ENCODE measurements around the gene SLC5A2.
"Not testable (repeated sequence)": the region's sequence is repeated elsewhere in the genome, so short reads cannot be mapped to it uniquely, and the experiment has no call there.

The SLC5A2 gene

DNA sequence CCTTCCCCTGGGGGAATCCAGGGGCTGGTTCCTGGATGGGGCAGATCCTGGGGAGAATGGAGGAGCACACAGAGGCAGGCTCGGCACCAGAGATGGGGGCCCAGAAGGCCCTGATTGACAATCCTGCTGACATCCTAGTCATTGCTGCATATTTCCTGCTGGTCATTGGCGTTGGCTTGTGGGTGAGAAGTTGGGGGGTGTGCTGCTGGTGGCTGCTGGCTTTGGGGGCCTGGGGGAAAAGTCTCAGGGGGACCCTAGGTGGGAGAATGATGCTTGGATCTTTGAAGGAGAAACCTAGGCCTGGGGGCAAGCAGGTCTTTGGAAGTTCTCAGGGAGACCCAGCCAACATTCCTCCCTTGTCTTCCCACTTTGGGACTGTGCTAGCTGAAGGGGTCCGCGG lies at the start of gene SLC5A2:
TSS of gene SLC5A2 (plus strand) at position 43 of the 400 bp plus-strand sequence. CDS start at position 57, 14 bp downstream.
- DNase-seq (ENCODE audit: low read depth in 3 of 3, low spot score in 1 of 3), result no peak

DNA sequence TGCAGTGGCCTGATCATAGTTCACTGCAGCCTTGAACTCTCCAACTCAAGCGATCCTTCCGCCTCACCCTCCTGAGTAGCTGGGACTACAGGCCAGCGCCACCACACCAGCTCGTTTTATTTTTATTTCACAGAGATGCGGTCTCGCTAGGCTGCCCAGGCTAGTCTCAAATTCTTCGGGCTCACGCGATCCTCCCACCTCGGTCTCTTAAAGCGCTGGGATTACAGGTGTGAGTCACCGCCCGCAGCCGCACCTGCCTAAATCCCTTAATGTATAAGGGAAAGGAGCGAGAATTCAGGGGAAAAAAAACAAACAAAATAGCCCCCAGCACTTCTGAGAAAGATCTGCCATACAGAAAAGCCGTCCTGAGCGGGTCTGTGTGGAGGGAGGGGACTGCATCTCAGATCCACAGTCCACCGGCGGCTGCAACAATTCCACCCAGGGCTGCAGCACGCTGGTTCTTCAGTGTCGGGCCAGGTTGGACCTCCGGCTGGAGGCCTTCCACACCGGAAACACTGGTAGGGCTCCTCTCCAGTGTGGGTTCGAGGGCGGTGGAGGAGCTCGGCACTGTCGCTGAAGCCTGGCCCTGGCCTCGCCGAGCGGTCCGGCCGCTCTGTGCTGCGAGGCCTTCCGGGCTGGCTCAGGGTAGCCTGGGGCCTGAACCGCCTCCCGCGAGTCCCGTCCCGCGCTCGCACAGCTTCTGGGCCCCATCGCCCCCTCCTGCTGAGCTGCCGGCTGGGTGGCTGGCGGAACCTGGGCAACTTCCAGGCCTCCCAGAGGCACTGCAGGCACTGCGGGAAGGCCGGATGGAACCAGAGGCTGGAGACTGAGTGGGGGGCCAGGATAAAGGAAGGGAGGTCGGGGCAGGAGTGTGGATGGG lies 47.3 kb upstream of the SLC5A2 start:
- DNase-seq (ENCODE audit: low read depth in 3 of 3, low spot score in 1 of 3), result no peak

DNA sequence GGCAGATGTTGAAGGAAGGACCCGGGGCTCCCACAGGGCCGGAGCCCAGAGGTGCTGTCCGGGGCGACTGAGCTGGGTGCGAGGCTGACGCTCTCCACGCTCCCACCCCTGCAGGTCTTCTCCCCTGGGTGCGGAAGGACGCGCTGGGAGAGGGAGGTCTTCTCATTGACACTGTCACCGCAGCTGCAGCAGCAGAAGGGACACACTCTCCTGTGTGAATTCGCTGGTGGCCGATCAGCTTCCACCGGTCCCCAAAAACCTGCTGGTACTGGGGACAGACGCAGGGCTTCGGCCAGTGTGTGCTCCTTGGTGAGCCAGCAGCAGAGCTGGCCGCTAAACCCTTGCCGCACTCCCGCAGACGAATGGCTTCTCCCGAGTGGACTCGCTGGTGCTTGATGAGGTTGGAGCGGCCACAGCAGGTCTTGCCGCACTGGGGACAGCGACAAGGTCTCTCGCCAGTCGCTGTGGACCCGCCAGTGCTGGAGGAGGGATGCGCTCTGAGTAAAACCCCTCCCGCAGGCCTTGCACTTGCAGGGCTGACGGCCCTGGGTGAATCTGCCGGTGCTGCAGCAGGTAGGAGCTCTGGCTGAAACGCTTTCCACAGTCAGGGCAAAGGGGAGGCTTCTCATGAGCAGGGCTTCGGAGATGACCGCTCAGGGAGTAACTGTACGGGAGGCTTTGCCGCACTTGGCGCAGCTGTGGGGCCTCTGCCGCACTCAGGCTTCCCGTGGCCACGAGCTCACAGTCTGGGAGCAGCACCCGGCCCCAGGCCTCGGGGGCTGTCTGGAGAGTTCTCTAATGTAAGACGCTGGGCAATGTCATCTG lies 46.5 kb upstream of the SLC5A2 start:
- DNase-seq (ENCODE audit: low read depth in 3 of 3, low spot score in 1 of 3), result no peak

DNA sequence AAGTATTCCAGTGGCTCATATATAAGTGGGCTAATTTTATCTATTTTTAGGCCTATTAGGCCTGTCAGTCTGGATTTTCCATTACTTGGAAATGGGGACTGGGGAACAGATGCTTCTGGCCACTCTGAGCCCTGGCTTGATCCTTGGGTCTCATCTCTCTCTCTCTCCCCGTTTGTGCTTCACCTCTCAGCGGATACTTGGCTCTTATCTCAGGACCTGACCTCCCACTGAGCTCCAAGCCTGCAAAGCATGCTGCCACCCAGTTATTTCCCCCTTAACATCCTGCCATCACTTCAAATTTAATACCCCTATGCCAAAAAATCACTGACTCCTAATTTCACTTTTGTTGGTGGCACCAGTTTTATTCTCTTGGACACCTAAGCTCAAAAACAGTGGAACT lies 44.5 kb upstream of the SLC5A2 start:
- DNase-seq (ENCODE audit: low read depth in 3 of 3, low spot score in 1 of 3), result no peak

DNA sequence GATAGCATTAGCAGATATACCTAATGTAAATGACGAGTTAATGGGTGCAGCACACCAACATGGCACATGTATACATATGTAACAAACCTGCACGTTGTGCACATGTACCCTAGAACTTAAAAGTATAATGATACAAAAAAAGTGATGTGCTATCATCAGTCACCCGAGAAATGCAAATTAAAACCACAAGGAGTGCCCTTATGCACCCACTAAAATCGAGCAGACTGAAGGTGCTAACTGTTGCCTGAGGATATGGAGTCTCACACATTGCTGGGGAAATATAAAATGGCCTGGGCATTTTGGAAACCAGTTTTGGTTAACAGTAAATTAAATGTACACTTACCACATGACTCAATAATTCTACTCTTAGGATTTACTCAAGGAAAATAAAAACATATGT lies 43.9 kb upstream of the SLC5A2 start:
- not testable (repeated sequence) for DNase-seq (ENCODE audit: low read depth in 3 of 3, low spot score in 1 of 3)

DNA sequence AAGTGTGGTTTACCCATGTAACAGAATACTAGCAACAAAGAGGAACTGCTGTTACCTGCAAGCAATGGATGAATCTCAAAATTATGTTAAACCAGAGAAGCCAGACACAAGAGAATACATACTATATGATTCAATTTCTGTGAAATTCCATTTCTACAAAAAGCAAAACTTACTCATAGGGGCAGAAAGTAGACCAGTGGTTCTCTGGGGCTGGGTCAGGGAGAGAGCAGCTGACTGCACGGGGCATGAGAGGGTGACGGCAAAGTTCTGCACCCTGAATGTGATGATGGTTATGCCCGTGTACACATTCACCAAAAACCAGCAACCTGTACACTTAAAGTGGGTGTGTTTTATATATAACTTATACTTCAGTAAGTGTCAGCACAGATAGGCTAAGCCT lies 43.4 kb upstream of the SLC5A2 start:
- DNase-seq (ENCODE audit: low read depth in 3 of 3, low spot score in 1 of 3), result no peak

DNA sequence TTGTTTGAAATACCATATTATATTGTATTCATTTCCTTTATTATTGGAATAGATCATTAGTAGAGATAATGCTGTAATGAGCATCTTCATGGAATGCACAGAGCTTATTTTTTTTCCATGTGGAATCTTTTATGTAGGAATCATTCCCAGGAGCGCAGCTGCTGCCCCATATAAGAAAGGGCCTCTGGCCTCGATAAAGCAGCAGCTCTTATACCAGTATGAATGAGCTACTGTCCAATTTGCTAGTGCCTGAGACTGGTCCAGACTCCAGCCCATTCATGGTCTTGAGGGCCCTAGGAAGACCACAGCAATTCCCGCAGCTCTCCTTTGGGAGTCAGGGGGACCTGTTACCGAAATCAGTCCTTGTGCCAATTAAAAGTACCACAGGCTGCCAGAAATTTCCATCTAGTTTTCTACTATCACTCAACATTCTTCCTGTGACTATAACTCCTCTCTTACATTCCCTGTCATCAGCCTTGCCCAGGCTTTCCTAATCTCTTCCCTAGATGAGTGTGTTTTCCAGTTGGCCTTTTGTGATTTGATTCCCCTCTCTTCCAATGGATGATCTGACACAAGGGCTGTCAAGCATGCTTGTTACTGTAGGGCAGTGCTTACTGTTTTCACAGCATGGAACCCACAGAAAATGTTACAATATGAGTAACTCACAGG lies 42.3 kb upstream of the SLC5A2 start:
- no peak for DNase-seq (ENCODE audit: low read depth in 3 of 3, low spot score in 1 of 3)

DNA sequence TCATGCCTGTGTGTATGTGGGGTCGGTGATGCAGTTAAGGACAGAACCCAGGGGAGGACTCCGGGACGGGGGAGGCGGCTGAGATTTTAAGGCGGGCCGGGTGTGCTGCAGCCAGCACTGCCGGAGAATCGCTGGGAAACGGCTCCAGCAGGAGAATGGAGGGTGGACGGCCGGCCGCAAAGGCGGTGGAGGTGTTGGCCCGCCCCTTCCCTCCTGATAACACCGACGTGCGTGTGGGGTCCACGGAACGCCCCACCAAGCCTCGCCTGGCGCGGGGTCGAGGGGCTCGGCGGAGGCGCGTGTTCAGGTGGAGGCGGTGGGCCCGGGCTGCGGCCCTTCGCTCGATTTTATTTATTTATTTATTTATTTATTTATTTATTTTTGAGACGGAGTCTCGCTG lies 41.0 kb upstream of the SLC5A2 start:
- DNase-seq (ENCODE audit: low read depth in 3 of 3, low spot score in 1 of 3), result no peak

DNA sequence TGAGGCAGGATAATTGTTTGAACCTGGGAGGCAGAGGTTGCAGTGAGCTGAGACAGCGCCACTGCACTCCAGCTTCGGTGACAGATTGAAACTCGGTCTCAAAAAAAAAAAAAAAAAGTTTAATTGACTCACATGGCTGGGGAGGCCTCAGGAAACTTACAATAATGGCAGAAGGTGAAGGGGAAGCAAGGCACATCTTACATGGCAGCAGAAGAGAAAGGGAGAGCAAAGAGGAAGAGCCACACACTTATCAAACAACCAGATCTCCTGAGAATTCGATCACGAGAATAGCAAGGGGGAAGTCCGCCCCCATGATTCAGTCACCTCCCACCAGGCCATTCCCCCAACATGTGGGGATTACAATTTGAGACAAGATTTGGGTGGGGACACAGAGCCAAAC lies 37.0 kb upstream of the SLC5A2 start:
- not testable (repeated sequence) for DNase-seq (ENCODE audit: low read depth in 3 of 3, low spot score in 1 of 3)

DNA sequence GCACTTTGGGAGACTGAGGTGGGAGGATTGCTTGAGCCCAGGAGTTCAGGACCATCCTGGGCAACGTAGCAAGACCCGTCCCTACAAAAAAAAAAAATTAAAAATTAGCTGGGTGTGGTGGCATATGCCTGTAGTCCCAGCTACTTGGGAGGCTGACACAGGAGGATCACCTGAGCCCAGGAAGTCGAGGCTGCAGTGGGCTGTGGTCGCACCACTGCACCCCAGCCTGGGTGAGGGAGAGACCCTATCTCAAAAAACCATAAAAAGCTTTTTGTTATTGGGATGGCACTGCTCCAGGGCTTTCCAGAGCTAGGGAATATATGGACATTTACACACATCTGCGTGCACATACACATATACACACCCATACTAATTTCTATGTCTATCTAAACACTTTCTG lies 31.7 kb upstream of the SLC5A2 start:
- DNase-seq (ENCODE audit: low read depth in 3 of 3, low spot score in 1 of 3), result no peak

DNA sequence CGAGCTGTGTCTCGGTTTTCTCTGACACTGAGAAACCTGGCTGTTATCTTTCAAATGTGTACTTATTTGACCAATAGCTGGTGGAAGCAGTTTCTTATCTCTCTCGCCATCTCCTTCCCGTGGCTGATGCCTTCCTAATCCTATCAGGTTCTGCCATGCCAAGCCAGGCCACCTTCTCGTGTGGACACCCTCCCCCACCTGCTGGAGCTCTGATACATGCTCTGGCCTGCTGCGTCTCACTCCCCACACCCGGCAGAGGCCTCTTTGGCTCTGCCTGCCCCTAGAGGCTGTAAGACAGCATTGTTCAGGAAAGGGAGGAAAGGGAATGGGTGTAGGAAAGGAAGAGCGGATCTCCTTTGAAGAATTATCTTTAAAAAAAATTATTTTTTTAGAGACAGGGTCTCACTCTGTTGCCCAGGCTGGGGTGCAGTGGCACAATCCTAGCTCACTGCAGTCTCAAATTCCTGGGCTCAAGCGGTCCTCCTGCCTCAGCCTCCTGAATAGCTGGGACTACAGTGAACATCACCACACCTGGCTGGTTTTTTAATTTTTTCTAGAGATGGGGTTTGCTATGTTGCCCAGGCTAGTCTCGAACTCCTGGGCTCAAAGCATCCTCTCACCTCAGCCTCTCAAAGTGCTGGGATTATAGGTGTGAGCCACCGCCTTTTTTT lies 31.1 kb upstream of the SLC5A2 start:
- DNase-seq (ENCODE audit: low read depth in 3 of 3, low spot score in 1 of 3), result no peak

DNA sequence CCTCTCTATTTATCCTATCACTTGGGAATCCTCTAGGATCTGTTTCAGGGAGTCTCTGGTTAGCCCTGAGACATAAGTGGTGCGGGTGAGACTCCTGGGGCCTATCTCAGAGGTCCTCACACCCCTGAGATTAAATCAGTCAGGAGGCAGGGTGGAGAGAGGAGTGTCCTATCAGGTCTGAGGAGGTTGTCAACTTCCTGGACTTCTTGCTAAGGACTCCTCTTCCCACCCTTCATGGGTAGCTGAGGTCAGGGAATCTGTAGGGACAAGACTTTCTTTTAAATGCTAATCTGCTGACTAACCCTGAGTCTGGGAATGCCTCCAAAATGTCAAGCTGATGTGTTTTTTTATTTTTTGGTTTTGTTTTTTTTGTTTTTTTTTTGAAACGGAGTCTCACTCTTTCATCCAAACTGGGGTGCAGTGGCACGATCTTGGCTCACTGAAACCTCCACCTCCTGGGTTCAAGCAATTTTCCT lies 30.3 kb upstream of the SLC5A2 start:
- no peak for DNase-seq (ENCODE audit: low read depth in 3 of 3, low spot score in 1 of 3)

DNA sequence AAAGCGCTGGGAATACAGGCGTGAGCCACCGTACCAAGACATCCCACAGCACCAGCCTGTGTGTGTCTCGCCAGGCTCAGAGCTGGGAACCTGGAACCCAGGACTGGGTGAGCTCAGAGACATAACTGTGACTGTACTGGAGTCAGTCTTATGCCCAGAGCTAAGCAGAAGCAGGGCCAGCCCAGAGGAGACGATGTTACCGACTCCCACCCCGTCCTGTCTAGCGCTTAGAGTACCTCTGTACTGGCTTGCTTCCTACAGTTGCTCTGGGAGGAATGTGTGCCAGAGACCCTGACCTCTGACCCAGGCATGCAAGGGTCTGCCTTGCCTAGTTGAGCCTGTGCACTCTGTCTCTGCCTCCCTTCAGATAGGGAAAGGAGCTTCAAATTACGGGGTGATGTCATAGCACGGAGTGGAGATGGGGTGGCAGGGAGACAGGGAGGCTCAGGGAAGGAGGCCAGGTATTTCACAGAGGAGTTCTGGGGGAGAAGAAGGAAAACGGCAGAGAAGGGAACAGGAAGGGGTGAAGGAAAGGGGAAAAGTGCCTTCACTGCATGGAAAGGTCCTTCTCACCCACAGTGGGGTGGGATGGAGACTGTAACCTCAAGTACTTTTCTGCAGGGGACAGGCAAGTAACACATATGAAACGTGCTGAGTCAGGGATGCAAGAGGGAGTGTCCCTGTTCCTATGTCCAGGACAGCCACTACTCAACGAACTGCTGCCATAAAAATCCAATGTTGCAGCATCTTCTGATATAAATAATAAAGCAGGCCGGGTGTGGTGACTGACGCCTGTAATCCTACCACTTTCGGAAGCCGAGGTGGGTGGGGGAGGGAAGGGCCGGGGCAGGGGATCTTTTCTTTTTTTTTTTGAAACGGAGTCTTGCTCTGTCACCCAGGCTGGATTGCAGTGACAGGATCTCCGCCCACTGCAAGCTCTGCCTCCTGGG lies 29.4 kb upstream of the SLC5A2 start:
- DNase-seq (ENCODE audit: low read depth in 3 of 3, low spot score in 1 of 3), result no peak

DNA sequence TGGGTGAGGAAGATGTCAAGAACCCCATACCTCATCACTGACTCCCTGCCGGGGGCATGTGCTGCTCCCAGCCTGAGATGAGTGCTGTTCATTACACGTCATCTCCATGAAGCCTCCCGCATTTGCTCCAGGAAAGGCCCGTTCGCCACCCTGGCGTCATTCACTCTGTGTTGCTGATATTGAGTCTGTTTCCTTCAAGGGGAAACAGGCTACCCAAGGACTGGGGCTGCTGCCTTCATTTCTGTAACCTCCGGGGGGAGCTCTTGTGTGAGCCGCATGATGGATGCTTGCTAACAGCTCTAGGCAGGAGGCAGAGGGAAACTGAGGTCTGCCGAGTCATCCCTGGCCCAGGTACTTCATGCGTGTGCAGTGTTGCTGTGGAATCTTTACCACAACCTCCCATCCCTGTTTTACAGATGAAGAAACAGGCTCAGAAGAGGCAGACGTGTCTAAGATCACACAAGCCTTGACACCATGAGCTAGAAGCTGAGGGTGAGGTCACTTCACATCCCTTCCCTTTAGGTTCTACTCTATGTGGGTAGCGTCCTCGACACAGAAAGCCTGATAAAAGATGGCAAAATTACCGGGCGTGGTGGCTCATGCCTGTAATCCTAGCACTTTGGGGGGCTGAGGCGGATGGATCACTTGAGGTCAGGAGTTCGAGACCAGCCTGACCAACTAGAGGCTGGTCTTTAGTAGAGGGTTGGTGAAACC lies 27.2 kb upstream of the SLC5A2 start:
- DNase-seq (ENCODE audit: low read depth in 3 of 3, low spot score in 1 of 3), result no peak

DNA sequence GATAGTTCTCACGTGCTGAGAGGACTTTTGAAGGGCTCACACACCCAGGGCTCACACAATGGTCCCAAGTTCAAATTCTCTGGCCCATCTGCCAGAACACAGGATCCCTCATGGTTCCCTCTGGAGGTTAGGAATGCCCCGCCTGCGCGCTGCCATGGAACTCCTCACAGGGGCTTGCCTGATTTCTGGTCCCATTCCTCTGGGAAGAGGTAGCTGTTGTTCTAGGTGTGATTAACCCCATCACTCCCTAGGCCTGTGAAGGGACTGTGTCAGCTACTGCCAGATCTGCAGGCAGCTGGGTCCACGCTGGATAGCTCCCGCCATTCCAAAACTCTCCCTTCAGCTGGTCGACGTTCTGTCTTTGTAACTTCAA lies 25.9 kb upstream of the SLC5A2 start:
- DNase-seq (ENCODE audit: low read depth in 3 of 3, low spot score in 1 of 3), result no peak

DNA sequence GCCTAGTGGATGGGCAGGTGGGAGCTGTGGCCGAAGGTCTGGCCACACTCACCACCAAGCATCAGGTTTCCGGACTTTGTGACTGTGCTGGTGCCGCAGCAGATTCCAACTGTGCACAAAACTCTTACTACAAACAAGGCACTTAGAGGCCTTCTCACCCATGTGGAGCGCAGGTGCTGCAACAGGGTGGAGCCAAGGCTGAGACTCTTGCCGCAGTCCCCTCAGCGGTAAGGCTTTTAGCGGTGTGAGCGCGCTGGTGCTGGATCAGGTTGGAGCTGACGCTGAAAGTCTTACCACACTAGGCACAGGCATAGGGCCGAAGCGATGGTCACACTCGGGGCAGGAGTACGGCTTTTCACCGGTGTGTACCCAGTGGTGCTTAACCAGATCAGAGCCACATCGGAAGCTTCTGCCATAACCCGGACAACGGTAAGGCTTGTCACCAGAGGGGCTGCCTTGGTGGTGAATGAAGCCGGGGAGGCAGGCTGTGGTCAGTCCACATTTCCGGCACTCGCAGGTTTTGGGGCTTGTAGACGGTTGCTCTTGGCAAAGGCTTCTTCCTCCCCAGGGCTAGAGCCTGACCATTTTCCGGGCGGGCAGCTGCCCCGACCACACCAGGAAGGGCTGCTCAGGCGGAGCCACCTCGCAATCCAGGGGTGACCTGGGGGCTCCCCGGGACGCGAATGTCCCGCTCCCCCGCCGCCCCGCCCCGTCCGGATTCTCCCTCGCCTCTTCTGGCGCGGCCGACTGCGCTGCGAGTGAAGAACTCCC lies 24.7 kb upstream of the SLC5A2 start:
- DNase-seq (ENCODE audit: low read depth in 3 of 3, low spot score in 1 of 3), result peak in 1 of 3 donors; percentile 32

DNA sequence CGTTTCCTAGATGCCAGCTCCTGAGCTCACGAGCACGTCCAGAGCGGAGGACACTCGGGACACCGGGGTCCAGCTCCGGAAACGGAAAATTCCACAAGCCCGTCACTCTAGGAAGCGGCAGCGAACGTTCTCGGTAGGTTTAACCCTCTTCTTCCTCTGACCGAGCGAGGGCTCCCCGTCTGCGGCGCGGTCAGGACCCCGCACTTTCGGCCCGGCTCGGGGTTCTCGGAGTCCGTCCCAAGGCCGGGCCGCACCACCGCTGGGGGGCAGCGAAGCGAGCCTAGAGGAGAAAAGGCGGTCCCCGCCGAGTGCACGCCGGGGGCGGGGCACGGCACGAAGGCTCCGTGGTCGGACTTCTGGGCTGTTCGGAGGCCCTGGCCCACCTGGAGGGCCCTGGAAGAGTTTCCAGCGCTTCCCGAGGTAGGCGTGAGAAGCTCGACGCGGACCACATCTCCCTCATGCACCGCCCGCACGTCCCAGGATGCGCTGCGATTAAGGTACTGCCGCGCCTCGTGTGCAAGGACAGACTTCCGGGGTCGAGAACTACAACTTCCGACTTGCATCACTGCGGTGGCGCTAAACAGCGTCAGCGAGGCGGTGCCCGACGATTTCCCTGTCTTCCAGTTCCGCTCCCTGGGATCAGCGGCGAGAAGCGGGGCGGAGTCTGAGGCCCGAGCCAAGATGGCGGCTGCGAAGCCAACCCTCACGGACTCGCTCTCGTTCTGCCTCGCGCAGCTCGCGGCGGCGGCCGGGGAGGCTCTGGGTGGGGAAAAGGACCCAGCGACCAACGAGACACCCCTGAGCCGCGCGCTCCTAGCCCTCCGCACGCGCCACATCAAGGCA lies 23.9 kb upstream of the SLC5A2 start, which contains the start of gene ARMC5:
TSS of gene ARMC5 (plus strand) at position 658 of the 843 bp plus-strand sequence. CDS start at position 682, 24 bp downstream.
- peak; percentile 83 to 91 (median 90) for DNase-seq (ENCODE audit: low read depth in 3 of 3, low spot score in 1 of 3)
